ENCODE data around the gene ARAP1. TPM values are rescaled to one million over a fixed set of nuclear protein-coding genes. Genes with fewer than 3 reads are reported as not detected.

The ARAP1 gene
- polyA plus RNA-seq, 1 donor (not counting 4 experiments of a cell fraction or from before 2014, with no cell fraction given), result 32.8 TPM

DNA sequence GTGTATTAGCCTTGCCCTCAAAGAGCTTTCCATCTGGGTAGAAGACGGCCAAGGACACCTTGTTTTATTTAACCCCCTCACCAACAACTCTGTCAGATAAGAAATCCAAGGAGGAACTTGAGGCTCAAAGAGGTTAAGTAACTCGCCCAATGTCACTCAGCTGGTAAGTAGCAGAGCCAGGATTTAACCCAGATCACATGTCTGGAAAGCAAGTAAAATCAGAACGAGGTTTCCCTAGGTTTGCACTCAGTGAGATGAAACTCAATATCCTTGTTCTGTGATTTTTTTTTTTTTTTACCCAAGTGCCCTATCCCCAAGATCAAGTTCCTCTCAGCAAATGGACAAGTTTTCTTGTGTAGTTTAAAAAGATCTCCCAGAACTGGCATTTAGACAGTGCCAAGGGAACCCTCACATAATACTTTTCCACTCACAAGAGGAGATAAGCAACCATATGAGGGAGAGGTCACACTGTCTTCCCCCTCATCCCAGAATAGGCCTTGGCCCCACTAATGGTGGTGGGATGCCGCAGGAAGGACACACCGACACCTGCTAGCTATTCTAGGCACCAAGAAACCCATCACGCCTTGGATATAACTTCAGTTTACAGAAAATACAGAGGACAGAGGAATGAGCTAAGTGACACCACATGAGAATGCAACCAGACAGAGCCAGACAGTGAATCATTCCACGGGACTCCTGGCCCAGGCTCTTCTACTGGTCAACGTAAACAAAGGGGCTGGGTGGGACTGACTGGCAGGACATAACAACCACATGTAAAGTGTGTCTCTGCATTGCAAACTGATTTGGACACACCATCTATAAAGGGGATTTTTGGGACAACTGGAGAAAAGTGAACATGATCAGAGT lies 8.6 kb upstream of the ARAP1 start:
- Histone ChIP-seq H3K4me1 (ENCODE audit: control insufficient read depth, extremely low read depth, insufficient read depth, low read length) (peaks cover 8% of the 10 kb centered on the region), H3K79me2 (ENCODE audit: control insufficient read depth, insufficient read depth, low read length) (no peaks in the 10 kb centered on the region), H3K27me3 (ENCODE audit: control insufficient read depth, extremely low read depth, insufficient read depth, low read length) (no peaks in the 10 kb centered on the region), H3K9me3 (ENCODE audit: control insufficient read depth, low read depth, low read length) (no peaks in the 10 kb centered on the region), H3K9ac (ENCODE audit: control insufficient read depth, extremely low read depth, insufficient read depth, low read length) (no peak overlapping the region), H3K27ac (ENCODE audit: control insufficient read depth, insufficient read depth, low read length) (no peak overlapping the region), H3K4me2 (ENCODE audit: control insufficient read depth, extremely low read depth, insufficient read depth, low read depth, low read length) (no peak overlapping the region), H2AFZ (ENCODE audit: control insufficient read depth, low read length) (no peak overlapping the region), H3K9me1 (ENCODE audit: control insufficient read depth, extremely low read depth, insufficient read depth, low read length) (no peaks in the 10 kb centered on the region), H3K36me3 (ENCODE audit: control insufficient read depth in 2 of 2, extremely low read depth in 1 of 2, insufficient read depth in 2 of 2, low read length in 2 of 2) (peaks cover 2 to 9% of the 10 kb centered on the region in 2 experiments), H4K20me1 (ENCODE audit: control insufficient read depth, extremely low read depth, insufficient read depth, low read length) (no peaks in the 10 kb centered on the region), H3K4me3 (ENCODE audit: control insufficient read depth in 2 of 3, extremely low read depth in 1 of 3, insufficient read depth in 2 of 3, low read depth in 1 of 3, low read length in 3 of 3) (no peak overlapping the region)
- DNase-seq (ENCODE audit: low read depth, low spot score) (no peak), FAIRE-seq (peak; percentile 34)
- TF ChIP-seq EZH2 (IDR thresholded peaks at IDR 0.05; ENCODE audit: low read length), result no peak
- dilution Hi-C loops (cut with MboI; ENCODE audit: extremely low pct_ligation_motif_present, low sequenced_read_pairs), result no loop called here

DNA sequence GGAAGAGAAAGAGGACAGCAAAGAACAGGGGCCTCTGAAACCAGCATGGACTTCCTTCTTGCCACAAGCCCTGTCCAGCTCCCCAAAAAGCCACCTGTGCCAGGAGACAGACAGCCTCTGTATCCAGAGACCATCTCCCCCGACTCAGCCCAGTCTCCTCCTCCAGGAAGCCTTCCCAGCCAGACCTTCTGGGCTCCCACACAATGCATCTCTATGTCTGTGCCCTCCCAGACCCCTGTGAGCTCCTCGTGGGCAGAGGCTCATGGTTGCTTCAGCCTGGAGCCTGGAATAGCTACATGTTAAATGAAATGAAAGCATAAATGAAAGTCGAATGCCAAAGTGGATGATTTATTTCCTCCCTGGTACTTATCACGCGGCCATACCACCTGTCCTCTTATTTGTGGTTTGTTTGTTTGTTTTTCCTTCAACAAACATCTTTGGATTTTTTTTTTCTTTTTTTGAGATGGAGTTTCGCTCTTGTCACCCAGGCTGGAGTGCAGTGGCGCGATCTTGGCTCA lies 7.3 kb upstream of the ARAP1 start:
- Histone ChIP-seq H3K27ac (ENCODE audit: control insufficient read depth, insufficient read depth, low read length) (no peak overlapping the region), H3K9ac (ENCODE audit: control insufficient read depth, extremely low read depth, insufficient read depth, low read length) (no peak overlapping the region), H4K20me1 (ENCODE audit: control insufficient read depth, extremely low read depth, insufficient read depth, low read length) (no peaks in the 10 kb centered on the region), H3K27me3 (ENCODE audit: control insufficient read depth, extremely low read depth, insufficient read depth, low read length) (no peaks in the 10 kb centered on the region), H3K79me2 (ENCODE audit: control insufficient read depth, insufficient read depth, low read length) (no peaks in the 10 kb centered on the region), H2AFZ (ENCODE audit: control insufficient read depth, low read length) (no peak overlapping the region), H3K4me1 (ENCODE audit: control insufficient read depth, extremely low read depth, insufficient read depth, low read length) (peaks cover 8% of the 10 kb centered on the region), H3K4me3 (ENCODE audit: control insufficient read depth in 2 of 3, extremely low read depth in 1 of 3, insufficient read depth in 2 of 3, low read depth in 1 of 3, low read length in 3 of 3) (no peak overlapping the region), H3K36me3 (ENCODE audit: control insufficient read depth in 2 of 2, extremely low read depth in 1 of 2, insufficient read depth in 2 of 2, low read length in 2 of 2) (peaks cover 2 to 9% of the 10 kb centered on the region in 2 experiments), H3K9me1 (ENCODE audit: control insufficient read depth, extremely low read depth, insufficient read depth, low read length) (no peaks in the 10 kb centered on the region), H3K4me2 (ENCODE audit: control insufficient read depth, extremely low read depth, insufficient read depth, low read depth, low read length) (no peak overlapping the region), H3K9me3 (ENCODE audit: control insufficient read depth, low read depth, low read length) (no peaks in the 10 kb centered on the region)
- FAIRE-seq (no peak), DNase-seq (ENCODE audit: low read depth, low spot score) (no peak)
- TF ChIP-seq, protein P1, sequence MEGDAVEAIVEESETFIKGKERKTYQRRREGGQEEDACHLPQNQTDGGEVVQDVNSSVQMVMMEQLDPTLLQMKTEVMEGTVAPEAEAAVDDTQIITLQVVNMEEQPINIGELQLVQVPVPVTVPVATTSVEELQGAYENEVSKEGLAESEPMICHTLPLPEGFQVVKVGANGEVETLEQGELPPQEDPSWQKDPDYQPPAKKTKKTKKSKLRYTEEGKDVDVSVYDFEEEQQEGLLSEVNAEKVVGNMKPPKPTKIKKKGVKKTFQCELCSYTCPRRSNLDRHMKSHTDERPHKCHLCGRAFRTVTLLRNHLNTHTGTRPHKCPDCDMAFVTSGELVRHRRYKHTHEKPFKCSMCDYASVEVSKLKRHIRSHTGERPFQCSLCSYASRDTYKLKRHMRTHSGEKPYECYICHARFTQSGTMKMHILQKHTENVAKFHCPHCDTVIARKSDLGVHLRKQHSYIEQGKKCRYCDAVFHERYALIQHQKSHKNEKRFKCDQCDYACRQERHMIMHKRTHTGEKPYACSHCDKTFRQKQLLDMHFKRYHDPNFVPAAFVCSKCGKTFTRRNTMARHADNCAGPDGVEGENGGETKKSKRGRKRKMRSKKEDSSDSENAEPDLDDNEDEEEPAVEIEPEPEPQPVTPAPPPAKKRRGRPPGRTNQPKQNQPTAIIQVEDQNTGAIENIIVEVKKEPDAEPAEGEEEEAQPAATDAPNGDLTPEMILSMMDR (optimal IDR thresholded peaks at IDR 0.05 in 1 of 3, IDR thresholded peaks at IDR 0.05 in 1 of 3, conservative IDR thresholded peaks at IDR 0.05 in 1 of 3; ENCODE audit: extremely low read depth in 1 of 3, insufficient read depth in 2 of 3, low read length in 3 of 3), result no peak
- no peak for TF ChIP-seq EZH2 (IDR thresholded peaks at IDR 0.05; ENCODE audit: low read length)
- dilution Hi-C loops (cut with MboI; ENCODE audit: extremely low pct_ligation_motif_present, low sequenced_read_pairs), result loop anchor here (10.0 kb wide), 1 partner anchor 55 kb away; the partner anchor contains the start of gene ATG16L2
